ENCODE measurements around the gene ADARB1. TPM values are rescaled to one million over a fixed set of nuclear protein-coding genes. Genes with fewer than 3 reads are reported as not detected.

ADARB1 gene
- total and polyA plus RNA-seq, 2 of the 8 experiments (the other 6 are each of a cell fraction or from before 2014, with no cell fraction given), result 4.7 to 14.9 TPM

DNA sequence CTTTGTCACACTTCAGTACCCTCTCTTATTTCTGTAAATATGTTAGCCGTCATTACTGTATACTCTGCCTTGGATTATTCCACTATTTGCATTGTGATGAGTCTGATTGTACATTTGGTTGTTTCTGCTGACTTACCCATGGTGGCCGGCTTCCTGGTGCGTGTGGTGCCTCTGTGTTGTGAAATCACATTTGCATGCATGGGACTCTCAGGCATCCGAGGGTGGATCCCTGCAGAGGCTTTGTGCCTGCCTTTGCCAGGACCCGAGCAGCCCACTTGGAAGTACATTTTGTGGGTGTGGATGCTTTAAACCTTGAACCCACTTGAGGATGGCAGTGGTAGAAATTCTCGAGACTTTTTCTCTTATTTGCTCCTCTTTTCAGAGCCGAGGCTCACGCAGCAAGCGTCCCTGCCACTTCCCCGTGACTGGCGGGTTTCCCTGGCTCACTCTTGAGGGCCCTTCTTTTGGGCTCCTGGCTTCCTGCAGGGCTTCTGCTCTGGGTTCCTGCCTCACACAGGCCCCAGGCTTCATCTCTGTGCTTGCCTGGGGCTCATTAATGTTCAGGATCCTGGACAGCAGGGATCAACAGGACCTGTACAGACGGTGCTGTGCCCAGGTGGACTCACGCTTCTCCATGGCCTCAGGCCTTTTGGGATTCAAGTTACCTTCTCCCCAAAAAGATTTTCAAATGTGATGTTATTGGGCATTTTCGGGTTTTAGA is 176.7 kb downstream of the ADARB1 start:
- no peak overlapping the region for H2BK20ac ChIP-seq (ENCODE audit: low read length)
- no peak overlapping the region for H3K14ac ChIP-seq (ENCODE audit: insufficient read length)
- no peaks in the 10 kb centered on the region for H3K36me3 ChIP-seq (ENCODE audit: control insufficient read depth in 2 of 4, insufficient read depth in 4 of 4, low read length in 3 of 4)
- ChIA-PET CTCF (ENCODE audit: partially characterized antibody) (interaction anchor here (3.7 kb wide), 1 partner anchor 111 kb away, joined by 28 read pairs; no protein-coding TSS in a partner anchor), POLR2A (ENCODE audit: partially characterized antibody) (no interaction called here)
- no peaks in the 10 kb centered on the region for H3K23me2 ChIP-seq (ENCODE audit: low read depth, low read length)
- no peak overlapping the region for H2AFZ ChIP-seq (ENCODE audit: low read length)
- H3K9ac ChIP-seq (replicated peaks in 1 of 4; ENCODE audit: extremely low read depth in 1 of 4, low read depth in 3 of 4, low read length in 3 of 4), result no peak overlapping the region
- no peak overlapping the region for H3K18ac ChIP-seq (ENCODE audit: extremely low read depth, low read length)
- H3K4me2 ChIP-seq (ENCODE audit: insufficient read depth in 1 of 2, low read depth in 2 of 2, low read length in 2 of 2), result no peak overlapping the region
- no peaks in the 10 kb centered on the region for H3K79me1 ChIP-seq (ENCODE audit: low read depth, low read length)
- H4K5ac ChIP-seq (ENCODE audit: insufficient read length, low read depth, low read length), result no peak overlapping the region
- H2BK120ac ChIP-seq (replicated peaks; ENCODE audit: low read depth, low read length), result no peak overlapping the region
- H4K20me1 ChIP-seq (replicated peaks in 1 of 2; ENCODE audit: control insufficient read depth in 1 of 2, insufficient read depth in 2 of 2, low read length in 2 of 2), result no peaks in the 10 kb centered on the region
- no peak overlapping the region for H2AK5ac ChIP-seq (ENCODE audit: low read depth, low read length)
- H4K91ac ChIP-seq (replicated peaks; ENCODE audit: insufficient read length, low read length), result no peak overlapping the region
- H2BK5ac ChIP-seq (ENCODE audit: low read depth, low read length), result no peak overlapping the region
- no peak overlapping the region for H3K56ac ChIP-seq (replicated peaks; ENCODE audit: insufficient read length, low read depth, low read length)
- WGBS, 2 experiments (ENCODE audit: extremely low coverage in 1 of 2, insufficient coverage in 1 of 2, insufficient read length in 1 of 2, insufficient replicate concordance in 2 of 2, low coverage in 1 of 2, low lambda C conversion rate in 2 of 2, missing lambda C conversion rate in 1 of 2), result 93% methylated on average over 14 of the region's 14 CpGs; no CpG with 5 or more reads in 1 of the 2 experiments
- H3K23ac ChIP-seq (ENCODE audit: insufficient read length), result no peak overlapping the region
- peaks cover 0 to 13% (median 7%) of the 10 kb centered on the region in 4 experiments; a peak in 5 of 7 replicates for H3K4me1 ChIP-seq (replicated peaks in 1 of 4; ENCODE audit: control insufficient read depth in 3 of 4, insufficient read depth in 4 of 4, low read length in 3 of 4)
- H3K9me3 ChIP-seq (ENCODE audit: insufficient read depth in 2 of 2, low read depth in 1 of 2, low read length in 1 of 2), result no peaks in the 10 kb centered on the region
- FAIRE-seq, result no peak
- no peak overlapping the region for H2BK12ac ChIP-seq (ENCODE audit: low read depth, low read length)
- H3K27me3 ChIP-seq (replicated peaks in 1 of 4; ENCODE audit: control insufficient read depth in 3 of 4, extremely low read depth in 1 of 4, insufficient read depth in 3 of 4, low read length in 3 of 4), result no peaks in the 10 kb centered on the region; a peak in 1 of 7 replicates
- no peaks in the 10 kb centered on the region for H3K79me2 ChIP-seq (ENCODE audit: control insufficient read depth in 1 of 2, insufficient read depth in 2 of 2, low read length in 2 of 2)
- no peak overlapping the region; the same call in 1 of the 2 replicates for H4K8ac ChIP-seq (ENCODE audit: extremely low read depth, insufficient read depth, low read length)
- no peak overlapping the region for H3K4me3 ChIP-seq (ENCODE audit: extremely low read depth in 1 of 4, insufficient read depth in 2 of 4, low read depth in 3 of 4, low read length in 4 of 4)
- no peak overlapping the region for H3K27ac ChIP-seq (ENCODE audit: low read depth, low read length)
- H3K4ac ChIP-seq (replicated peaks; ENCODE audit: insufficient read length, low read depth, low read length), result no peak overlapping the region
- no peak overlapping the region for H2BK15ac ChIP-seq (ENCODE audit: low read length)
- DNase-seq (ENCODE audit: low read depth in 1 of 2, low spot score in 2 of 2), result no peak
- no peak for TF ChIP-seq ZNF274 (IDR thresholded peaks at IDR 0.05; ENCODE audit: borderline replicate concordance, extremely low read depth, low read length)
- no peak for TF ChIP-seq RXRA (IDR thresholded peaks at IDR 0.05; ENCODE audit: insufficient read depth, low read depth, low read length)
- no peak for TF ChIP-seq NANOG (IDR thresholded peaks at IDR 0.05; ENCODE audit: insufficient read depth, low read depth, low read length, poor library complexity, severe bottlenecking)
- TF ChIP-seq NRF1 (IDR thresholded peaks at IDR 0.05; ENCODE audit: low read depth, low read length), result no peak
- no peak for TF ChIP-seq BRCA1 (IDR thresholded peaks at IDR 0.05; ENCODE audit: low read depth, low read length)
- no peak for TF ChIP-seq KDM4A (IDR thresholded peaks at IDR 0.05; ENCODE audit: low read depth, low read length, severe bottlenecking)
- TF ChIP-seq POU5F1 (IDR thresholded peaks at IDR 0.05; ENCODE audit: low read depth, low read length), result no peak
- TF ChIP-seq TCF12 (IDR thresholded peaks at IDR 0.05; ENCODE audit: low read depth, low read length), result no peak
- TF ChIP-seq SIRT6 (IDR thresholded peaks at IDR 0.05; ENCODE audit: low read length), result no peak
- no peak for TF ChIP-seq ASH2L (IDR thresholded peaks at IDR 0.05; ENCODE audit: low read length)
- TF ChIP-seq E2F6 (IDR thresholded peaks at IDR 0.05), result no peak
- no peak for TF ChIP-seq YY1 (IDR thresholded peaks at IDR 0.05; ENCODE audit: low read depth, low read length)
- TF ChIP-seq TAF1 (IDR thresholded peaks at IDR 0.05; ENCODE audit: low read depth, low read length), result no peak

Measured in H1 (cell line).